Gastroesophageal sphincter (tissue), 4 donors: ENCODE measurements around the gene PRLR. TPM values are rescaled to one million over a fixed set of nuclear protein-coding genes. Genes with fewer than 3 reads are reported as not detected.

Experiments used
- ATAC-seq: fragments of 150-250 bp; one replicate; pipeline ENCODE4 v1.9.1; 2016; ENCODE audit warnings: mild to moderate bottlenecking, moderate library complexity
- H3K27ac ChIP-seq, 4 donors: fragments of 200-600 bp; sonication (generic) in 3 of 4; 1 replicate in 3 of 4; 2 replicates in 1 of 4; pipeline ENCODE4 v1.5.1; 2016 to 2019
- H3K27me3 ChIP-seq: fragments of 200-600 bp; sonication (generic); one replicate; pipeline ENCODE4 v1.5.1; 2019
- H3K36me3 ChIP-seq, 2 donors: fragments of 200-600 bp; sonication (generic); one replicate each; pipeline ENCODE4 v1.5.1; 2019; ENCODE audit warnings: control low read depth in 1 of 2
- H3K4me1 ChIP-seq, 3 donors: fragments of 200-600 bp; sonication (generic); 1 replicate in 2 of 3; 2 replicates in 1 of 3; pipeline ENCODE4 v1.5.1; 2016 to 2019; ENCODE audit warnings: control low read depth in 2 of 3
- H3K4me3 ChIP-seq, 2 donors: fragments of 200-600 bp; sonication (generic); one replicate each; pipeline ENCODE4 v1.5.1; 2019; ENCODE audit warnings: mild to moderate bottlenecking in 1 of 2, moderate library complexity in 1 of 2
- H3K9me3 ChIP-seq, 3 donors: fragments of 200-600 bp; sonication (generic); one replicate each; pipeline ENCODE4 v1.5.1; 2017 to 2019; ENCODE audit warnings: control low read depth in 2 of 3
- CTCF ChIP-seq, 4 experiments: fragments of 200-600 bp in 2 of 4; fragments of 450-650 bp in 2 of 4; sonication (generic) in 1 of 4; IDR thresholded peaks; one replicate each; pipeline ENCODE4 v1.5.1; 2017 to 2019; ENCODE audit warnings: antibody characterized with exemption in 4 of 4, mild to moderate bottlenecking in 2 of 4, moderate library complexity in 2 of 4
- EP300 ChIP-seq: sonication (generic); formaldehyde crosslinking; IDR thresholded peaks from one replicate; pipeline ENCODE4 v1.6.1; 2017; ENCODE audit warnings: antibody characterized with exemption, mild to moderate bottlenecking
- POLR2A ChIP-seq, 2 donors: fragments of 450-650 bp; IDR thresholded peaks; one replicate each; pipeline ENCODE4 v1.6.1; 2017; ENCODE audit warnings: antibody characterized with exemption in 2 of 2, mild to moderate bottlenecking in 2 of 2, moderate library complexity in 1 of 2
- POLR2AphosphoS5 ChIP-seq: sonication (generic); formaldehyde crosslinking; IDR thresholded peaks from one replicate; pipeline ENCODE4 v1.6.1; 2017; ENCODE audit warnings: antibody characterized with exemption
- WGBS, 2 donors: methylation state at CpG; one replicate each; pipeline ENCODE4 v1.1.5; 2018; ENCODE audit warnings: low coverage in 1 of 2; 5-methylcytosine and 5-hydroxymethylcytosine counted together
- total RNA-seq, 4 donors: library from RNA; depleted of rRNA; stranded (reverse); fragments of >200 nt; gene quantifications; one replicate each; pipeline ENCODE4 v1.1.0, GENCODE V29; 2016

Gene PRLR
- total RNA-seq, 4 donors from 2014 or later: 0.16 to 1.4 (median 0.85) TPM

DNA sequence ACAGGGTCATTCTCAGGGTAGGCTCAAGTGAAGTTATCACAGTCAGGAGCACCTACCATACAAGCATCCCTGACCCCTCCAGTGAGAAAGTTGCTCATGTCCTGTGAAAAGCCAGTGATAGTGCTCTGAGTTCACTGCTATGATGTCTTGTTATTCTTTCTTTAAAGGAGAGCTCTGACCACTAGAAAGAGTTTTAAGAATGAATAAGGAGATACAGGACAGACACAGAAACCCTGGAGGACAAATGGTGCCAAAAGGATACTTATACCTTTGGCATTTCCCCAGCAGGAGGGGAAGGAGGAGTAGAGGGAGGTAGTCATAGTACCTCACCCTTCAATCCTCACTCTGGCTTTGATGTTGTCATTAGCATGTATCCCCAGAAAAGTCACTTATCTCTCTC lies 98.6 kb downstream of the PRLR start:
- no peaks in the 10 kb centered on the region for H3K4me1 ChIP-seq
- no peak overlapping the region for H3K4me3 ChIP-seq
- TF ChIP-seq CTCF (IDR thresholded peaks at IDR 0.05) (no peak), EP300 (no peak), POLR2A (IDR thresholded peaks at IDR 0.05) (no peak), POLR2AphosphoS5 (no peak)
- no peaks in the 10 kb centered on the region for H3K27me3 ChIP-seq
- no peaks in the 10 kb centered on the region for H3K9me3 ChIP-seq
- H3K36me3 ChIP-seq: no peaks in the 10 kb centered on the region
- H3K27ac ChIP-seq: no peak overlapping the region
- no peak for ATAC-seq

GRCh38 chr5:35129921-35130485 lies 100.3 kb downstream of the PRLR start:
- no peaks in the 10 kb centered on the region for H3K27me3 ChIP-seq
- H3K4me1 ChIP-seq: no peaks in the 10 kb centered on the region
- no peaks in the 10 kb centered on the region for H3K36me3 ChIP-seq
- H3K9me3 ChIP-seq: no peaks in the 10 kb centered on the region
- TF ChIP-seq POLR2AphosphoS5: no peak
- TF ChIP-seq EP300: no peak
- no peak for TF ChIP-seq CTCF (IDR thresholded peaks at IDR 0.05)
- no peak for TF ChIP-seq POLR2A (IDR thresholded peaks at IDR 0.05)
- no peak overlapping the region for H3K4me3 ChIP-seq
- H3K27ac ChIP-seq: no peak overlapping the region
- WGBS, 2 donors: 83 to 100% methylated on average over 2 of the region's 7 CpGs
- no peak for ATAC-seq

GRCh38 chr5:35129276-35129675 lies 101.0 kb downstream of the PRLR start:
- no peak for TF ChIP-seq EP300
- TF ChIP-seq POLR2AphosphoS5: no peak
- TF ChIP-seq CTCF (IDR thresholded peaks at IDR 0.05): no peak
- no peak for TF ChIP-seq POLR2A (IDR thresholded peaks at IDR 0.05)
- Histone ChIP-seq H3K27me3 (no peaks in the 10 kb centered on the region), H3K36me3 (no peaks in the 10 kb centered on the region), H3K4me3 (no peak overlapping the region), H3K27ac (no peak overlapping the region), H3K4me1 (no peaks in the 10 kb centered on the region), H3K9me3 (no peaks in the 10 kb centered on the region)
- 58 to 78% methylated on average over 1 of the region's 1 CpG for WGBS, 2 donors
- ATAC-seq: no peak

GRCh38 chr5:35127006-35127405 lies 103.3 kb downstream of the PRLR start:
- no peaks in the 10 kb centered on the region for H3K27me3 ChIP-seq
- no peaks in the 10 kb centered on the region for H3K9me3 ChIP-seq
- TF ChIP-seq EP300 (no peak), POLR2A (IDR thresholded peaks at IDR 0.05) (no peak), CTCF (IDR thresholded peaks at IDR 0.05) (no peak)
- WGBS, 2 donors: 60% methylated on average over 1 of the region's 1 CpG; no CpG with 5 or more reads in 1 of the 2 donors
- ATAC-seq: no peak
- no peak overlapping the region for H3K4me3 ChIP-seq
- H3K27ac ChIP-seq: no peak overlapping the region
- no peaks in the 10 kb centered on the region for H3K4me1 ChIP-seq
- H3K36me3 ChIP-seq: no peaks in the 10 kb centered on the region

GRCh38 chr5:35125746-35126145 lies 104.5 kb downstream of the PRLR start:
- Histone ChIP-seq H3K27ac (no peak overlapping the region), H3K4me3 (no peak overlapping the region), H3K27me3 (no peaks in the 10 kb centered on the region), H3K36me3 (no peaks in the 10 kb centered on the region), H3K9me3 (no peaks in the 10 kb centered on the region), H3K4me1 (no peaks in the 10 kb centered on the region)
- TF ChIP-seq CTCF (IDR thresholded peaks at IDR 0.05) (no peak), POLR2A (IDR thresholded peaks at IDR 0.05) (no peak), EP300 (no peak), POLR2AphosphoS5 (no peak)
- WGBS, 2 donors: 64 to 66% methylated on average over 2 of the region's 2 CpGs
- ATAC-seq: no peak
